Left ventricle myocardium inferior (tissue), 1 donor: Measurements from ENCODE around the gene DMAC2L. TPM values are rescaled to one million over a fixed set of nuclear protein-coding genes. Genes with fewer than 3 reads are reported as not detected.
"Not testable (repeated sequence)": the region's sequence is repeated elsewhere in the genome, so short reads cannot be mapped to it uniquely, and the experiment has no call there.

Source experiments
- DNase-seq: peaks from one replicate; pipeline ENCODE4 v3.0.0-alpha.2; 2020
- H3K27ac ChIP-seq: fragments of 200-600 bp; replicated peaks from 2 replicates; pipeline ENCODE4 v1.8.0; 2021
- H3K27me3 ChIP-seq: fragments of 200-600 bp; 2 replicates; pipeline ENCODE4 v1.8.0; 2021; ENCODE audit warnings: low read depth
- H3K36me3 ChIP-seq: fragments of 200-600 bp; 2 replicates; pipeline ENCODE4 v1.8.0; 2021
- H3K4me1 ChIP-seq: fragments of 200-600 bp; 2 replicates; pipeline ENCODE4 v1.8.0; 2021
- H3K4me3 ChIP-seq: fragments of 200-600 bp; 2 replicates; pipeline ENCODE4 v1.8.0; 2021; ENCODE audit warnings: mild to moderate bottlenecking, moderate library complexity
- H3K9me3 ChIP-seq: fragments of 200-600 bp; replicated peaks from 2 replicates; pipeline ENCODE4 v1.8.0; 2021
- intact Hi-C: fragments of 100-400 bp; cut with micrococcal nuclease; formaldehyde crosslinking; loops from one replicate; pipeline ENCODE4 v1.11.0; 2022
- total RNA-seq: library from RNA; stranded (reverse); fragmentation: NEBNext Ultra II Directional; extraction: Animal tissue kit (Norgen Biotek cat#: 25700); gene quantifications from one replicate; pipeline ENCODE4 v1.2.1, GENCODE V29; 2021
- TF ChIP-seq, protein P1 (sequence below): fragments of 200-600 bp; IDR thresholded peaks from 2 replicates; pipeline ENCODE4 v1.8.0; 2021; ENCODE audit warnings: antibody characterized with exemption, mild to moderate bottlenecking, borderline replicate concordance
- donor health status: DM: no; HTN: yes; CAD: no; lungs with severe emphysema.

The DMAC2L gene
- total RNA-seq, 1 donor from 2014 or later = 28.3 TPM

DNA sequence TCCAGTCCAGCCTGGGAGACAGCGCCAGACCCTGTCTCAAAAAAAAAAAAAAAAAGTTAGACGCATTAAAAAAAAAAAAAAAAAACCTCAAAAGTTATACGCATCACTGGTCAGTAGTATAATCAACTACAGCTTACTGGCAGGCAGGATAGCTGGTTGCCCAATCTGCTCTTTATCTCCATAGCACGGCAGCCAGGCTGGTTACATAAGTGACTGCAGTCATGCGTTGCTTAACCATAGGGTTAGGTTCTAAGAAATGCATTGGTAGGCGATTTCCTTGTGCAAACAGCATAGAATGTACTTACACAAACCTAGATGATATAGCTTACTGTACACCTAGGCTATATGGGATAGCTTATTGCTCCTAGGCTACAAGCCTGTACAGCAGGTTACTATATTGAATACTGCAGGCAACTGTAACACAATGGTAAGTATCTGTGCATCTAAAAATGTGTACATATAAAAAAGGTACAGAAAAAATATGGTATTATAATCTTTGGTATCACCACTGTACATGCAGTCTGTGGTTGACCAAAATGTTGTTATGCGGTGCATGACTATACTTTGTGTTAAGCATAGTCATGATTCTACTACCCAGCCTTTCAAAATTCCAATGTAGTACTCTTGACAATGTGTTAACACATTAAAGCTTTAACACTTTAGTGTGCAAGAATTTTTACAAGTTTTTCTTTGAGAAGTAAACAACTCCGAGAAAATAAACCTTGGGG is 8.2 kb upstream of the DMAC2L start:
- Histone ChIP-seq H3K4me1 (no peaks in the 10 kb centered on the region), H3K27ac (no peak overlapping the region), H3K27me3 (no peaks in the 10 kb centered on the region), H3K9me3 (no peaks in the 10 kb centered on the region), H3K36me3 (no peaks in the 10 kb centered on the region), H3K4me3 (no peak overlapping the region)
- TF ChIP-seq, protein P1, sequence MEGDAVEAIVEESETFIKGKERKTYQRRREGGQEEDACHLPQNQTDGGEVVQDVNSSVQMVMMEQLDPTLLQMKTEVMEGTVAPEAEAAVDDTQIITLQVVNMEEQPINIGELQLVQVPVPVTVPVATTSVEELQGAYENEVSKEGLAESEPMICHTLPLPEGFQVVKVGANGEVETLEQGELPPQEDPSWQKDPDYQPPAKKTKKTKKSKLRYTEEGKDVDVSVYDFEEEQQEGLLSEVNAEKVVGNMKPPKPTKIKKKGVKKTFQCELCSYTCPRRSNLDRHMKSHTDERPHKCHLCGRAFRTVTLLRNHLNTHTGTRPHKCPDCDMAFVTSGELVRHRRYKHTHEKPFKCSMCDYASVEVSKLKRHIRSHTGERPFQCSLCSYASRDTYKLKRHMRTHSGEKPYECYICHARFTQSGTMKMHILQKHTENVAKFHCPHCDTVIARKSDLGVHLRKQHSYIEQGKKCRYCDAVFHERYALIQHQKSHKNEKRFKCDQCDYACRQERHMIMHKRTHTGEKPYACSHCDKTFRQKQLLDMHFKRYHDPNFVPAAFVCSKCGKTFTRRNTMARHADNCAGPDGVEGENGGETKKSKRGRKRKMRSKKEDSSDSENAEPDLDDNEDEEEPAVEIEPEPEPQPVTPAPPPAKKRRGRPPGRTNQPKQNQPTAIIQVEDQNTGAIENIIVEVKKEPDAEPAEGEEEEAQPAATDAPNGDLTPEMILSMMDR = no peak
- intact Hi-C loops = no loop called here
- DNase-seq = peak; percentile 17

DNA sequence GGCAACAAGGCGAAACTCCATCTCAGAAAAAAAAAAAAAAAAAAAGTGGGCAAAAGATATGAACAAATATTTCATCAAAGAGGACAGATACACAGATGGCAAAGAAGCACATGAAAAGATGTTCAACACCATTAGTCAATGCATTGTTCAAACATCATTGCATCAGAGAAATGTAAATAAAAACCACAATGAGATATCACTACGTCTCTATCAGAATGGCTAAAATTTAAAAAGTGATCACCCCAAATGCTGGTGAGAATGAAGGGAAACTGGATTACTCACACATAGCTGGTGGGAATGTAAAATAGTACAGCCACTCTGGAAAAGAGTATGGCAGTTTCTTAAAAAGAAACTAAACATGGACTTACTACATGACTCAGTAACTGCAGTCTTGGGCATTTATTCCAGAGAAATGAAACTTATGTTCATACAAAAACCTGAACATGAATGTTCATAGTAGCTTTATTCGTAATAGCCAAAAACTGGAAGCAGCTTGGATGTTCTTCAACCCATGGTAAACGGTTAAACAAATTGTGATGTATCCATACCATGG is 3.7 kb upstream of the DMAC2L start:
- Histone ChIP-seq H3K27me3 (no peaks in the 10 kb centered on the region), H3K9me3 (no peaks in the 10 kb centered on the region), H3K4me3 (no peak overlapping the region), H3K4me1 (peaks cover 24% of the 10 kb centered on the region), H3K27ac (no peak overlapping the region), H3K36me3 (no peaks in the 10 kb centered on the region)
- TF ChIP-seq, protein P1 = no peak
- no peak for DNase-seq
- intact Hi-C loops = no loop called here

DNA sequence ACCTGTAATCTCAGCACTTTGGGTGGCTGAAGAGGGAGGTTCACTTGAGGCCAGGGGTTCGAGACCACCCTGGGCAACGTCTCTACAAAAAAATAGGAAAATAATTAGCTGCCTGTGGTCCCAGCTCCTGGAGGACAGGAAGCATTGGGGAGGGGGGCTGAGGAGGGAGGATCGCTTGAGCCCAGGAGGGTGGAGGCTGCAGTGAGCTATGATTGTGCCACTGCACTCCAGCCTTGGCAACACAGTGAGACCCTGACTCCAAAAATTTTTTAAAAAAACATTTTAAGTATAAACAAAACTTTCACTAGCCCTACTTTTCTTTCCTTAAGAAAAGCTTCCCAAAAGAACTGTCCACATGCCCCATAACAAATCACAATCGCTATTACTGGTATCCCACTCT is 1.7 kb upstream of the DMAC2L start:
- Histone ChIP-seq H3K36me3 (no peaks in the 10 kb centered on the region), H3K9me3 (no peaks in the 10 kb centered on the region), H3K27me3 (no peaks in the 10 kb centered on the region), H3K4me1 (peaks cover 27% of the 10 kb centered on the region), H3K4me3 (no peak overlapping the region), H3K27ac (no peak overlapping the region)
- TF ChIP-seq, protein P1 = no peak
- no peak for DNase-seq
- intact Hi-C loops = no loop called here

DNA sequence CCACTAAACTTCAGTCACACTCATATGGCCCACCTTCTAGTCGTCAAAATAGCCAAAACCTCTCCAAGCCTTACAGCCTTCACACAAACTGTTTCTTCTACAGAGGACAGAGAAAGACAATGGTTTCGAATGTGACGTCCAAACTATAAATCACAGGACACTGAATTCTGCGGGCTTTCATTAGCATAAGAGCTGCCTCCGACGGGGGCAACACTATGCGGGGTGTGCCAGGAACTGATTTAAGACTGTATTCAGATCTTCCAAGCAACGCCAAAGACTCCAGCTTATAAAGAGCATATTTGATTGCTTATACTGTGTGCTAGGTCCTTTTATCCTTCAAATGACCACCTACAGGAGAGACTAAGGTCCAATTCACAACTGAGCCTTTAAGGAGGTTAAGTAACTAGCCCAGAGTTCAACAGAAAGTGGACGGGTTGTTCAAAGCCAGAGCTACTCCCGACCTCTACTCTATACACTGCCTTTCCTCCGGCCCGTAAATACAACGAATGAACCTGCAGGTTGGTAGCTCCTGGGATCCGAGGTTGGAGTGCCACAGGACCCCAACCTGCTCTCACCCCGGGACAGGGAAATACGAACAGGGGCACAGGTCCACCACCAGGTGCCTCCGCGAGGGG is 670 bp upstream of the DMAC2L start:
- Histone ChIP-seq H3K4me1 (peaks cover 27% of the 10 kb centered on the region), H3K9me3 (no peaks in the 10 kb centered on the region), H3K36me3 (no peaks in the 10 kb centered on the region), H3K4me3 (peak overlapping the region; percentile 90), H3K27me3 (no peaks in the 10 kb centered on the region), H3K27ac (peak overlapping the region; percentile 97)
- intact Hi-C loops = no loop called here
- DNase-seq = no peak
- TF ChIP-seq, protein P1 = peak; percentile 63

DNA sequence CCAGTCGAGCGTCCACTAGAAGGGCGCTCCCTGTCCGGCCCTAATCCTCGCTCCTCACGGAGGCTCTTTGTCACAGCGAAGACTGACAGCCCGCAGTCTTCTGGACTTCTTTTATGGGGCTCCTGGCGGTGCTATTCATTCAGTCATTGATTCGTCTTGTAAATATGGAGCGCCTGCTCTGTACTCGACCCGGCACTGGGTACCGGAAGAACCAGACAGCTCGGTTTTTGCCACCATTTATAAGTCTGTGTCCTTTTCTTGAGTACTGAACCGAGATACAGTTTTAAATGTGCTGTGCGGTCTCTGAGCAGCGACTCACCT is 570 bp downstream of the DMAC2L start:
- DNase-seq = no peak
- Histone ChIP-seq H3K36me3 (no peaks in the 10 kb centered on the region), H3K27me3 (no peaks in the 10 kb centered on the region), H3K27ac (peak overlapping the region; percentile 97), H3K4me3 (peak overlapping the region; percentile 90), H3K4me1 (peaks cover 29% of the 10 kb centered on the region), H3K9me3 (no peaks in the 10 kb centered on the region)
- TF ChIP-seq, protein P1 = no peak
- intact Hi-C loops = no loop called here

DNA sequence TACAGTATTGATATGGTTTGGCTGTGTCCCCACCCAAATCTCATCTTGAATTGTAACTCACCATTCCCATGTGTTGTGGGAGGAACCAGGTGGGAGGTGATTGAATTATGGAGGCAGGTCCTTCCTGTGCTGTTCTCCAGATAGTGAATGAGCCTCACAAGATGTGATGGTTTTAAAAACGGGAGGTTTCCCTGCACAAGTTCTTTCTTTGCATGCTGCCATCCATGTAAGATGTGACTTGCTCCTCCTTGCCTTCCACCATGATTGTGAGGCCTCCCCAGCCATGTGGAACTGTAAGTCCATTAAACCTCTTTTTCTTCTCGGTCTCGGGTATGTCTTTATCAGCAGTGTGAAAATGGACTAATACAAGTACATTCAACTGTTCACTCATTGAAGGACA is 2.0 kb downstream of the DMAC2L start:
- not testable (repeated sequence) for H3K27me3 ChIP-seq

More for the DNA sequence above, 2.0 kb downstream of the DMAC2L start:
- H3K36me3 ChIP-seq, H3K9me3 ChIP-seq, H3K27ac ChIP-seq, H3K4me3 ChIP-seq, DNase-seq, intact Hi-C loops: not testable (repeated sequence)
- H3K4me1 ChIP-seq = peaks cover 37% of the 10 kb centered on the region
